Liver (tissue), 9 donors: ENCODE data around the gene BAHD1. TPM values are rescaled to one million over a fixed set of nuclear protein-coding genes. Genes with fewer than 3 reads are reported as not detected.

ENCODE experiments used
- DNase-seq: peaks from one replicate; pipeline ENCODE4 v3.0.0-alpha.2; 2017; ENCODE audit warnings: low spot score
- H3K27ac ChIP-seq, 2 donors: one replicate each; pipeline ENCODE4 v1.7.0; 2013; ENCODE audit warnings: inconsistent platforms in 2 of 2, low read length in 2 of 2, control low read depth in 1 of 2, low read depth in 1 of 2, mild to moderate bottlenecking in 1 of 2
- H3K27me3 ChIP-seq, 4 donors: one replicate each; pipeline versions ENCODE4 v1.6.1 to v1.7.0; 2013; ENCODE audit warnings: low read length in 3 of 4, inconsistent platforms in 1 of 4, mild to moderate bottlenecking in 1 of 4, moderate library complexity in 1 of 4; ENCODE audit not compliant: control insufficient read depth in 4 of 4, insufficient read depth in 4 of 4
- H3K36me3 ChIP-seq, 4 donors: one replicate each; pipeline versions ENCODE4 v1.6.1 to v1.7.0; 2013; ENCODE audit warnings: low read length in 3 of 4, mild to moderate bottlenecking in 3 of 4, low read depth in 1 of 4, moderate library complexity in 1 of 4; ENCODE audit not compliant: control insufficient read depth in 4 of 4, insufficient read depth in 3 of 4
- H3K4me1 ChIP-seq, 4 donors: one replicate each; pipeline versions ENCODE4 v1.6.1 to v1.7.0; 2013; ENCODE audit warnings: low read length in 3 of 4, mild to moderate bottlenecking in 3 of 4, moderate library complexity in 1 of 4; ENCODE audit not compliant: control insufficient read depth in 4 of 4, insufficient read depth in 4 of 4
- H3K4me3 ChIP-seq, 3 donors: one replicate each; pipeline versions ENCODE4 v1.6.1 to v1.7.0; 2013; ENCODE audit warnings: low read length in 3 of 3, control low read depth in 1 of 3, low read depth in 1 of 3, mild to moderate bottlenecking in 1 of 3
- H3K9ac ChIP-seq, 2 donors: one replicate each; pipeline ENCODE4 v1.7.0; 2013; ENCODE audit warnings: low read length in 2 of 2, mild to moderate bottlenecking in 2 of 2, moderate library complexity in 2 of 2, control low read depth in 1 of 2, low read depth in 1 of 2
- H3K9me3 ChIP-seq, 4 donors: one replicate each; pipeline versions ENCODE4 v1.6.1 to v1.7.0; 2013; ENCODE audit warnings: low read length in 3 of 4; ENCODE audit not compliant: control insufficient read depth in 4 of 4
- EGR1 ChIP-seq, 2 donors: IDR thresholded peaks; 2 replicates each; pipeline ENCODE4 v1.6.1; 2016 to 2018; ENCODE audit warnings: antibody characterized with exemption in 2 of 2, low read depth in 2 of 2
- GABPA ChIP-seq, 2 donors: IDR thresholded peaks in 1 of 2; conservative IDR thresholded peaks in 1 of 2; 2 replicates each; pipeline ENCODE4 v1.6.1; 2016; ENCODE audit warnings: antibody characterized with exemption in 2 of 2, mild to moderate bottlenecking in 1 of 2, moderate library complexity in 1 of 2
- HNF4A ChIP-seq, 2 donors: conservative IDR thresholded peaks; 2 replicates each; pipeline ENCODE4 v1.6.1; 2016; ENCODE audit warnings: antibody characterized with exemption in 2 of 2, mild to moderate bottlenecking in 2 of 2
- HNF4G ChIP-seq: IDR thresholded peaks from 2 replicates; pipeline ENCODE4 v1.6.1; 2016; ENCODE audit warnings: antibody characterized with exemption
- NR2F2 ChIP-seq: IDR thresholded peaks from 2 replicates; pipeline ENCODE4 v1.6.1; 2016; ENCODE audit warnings: antibody characterized with exemption
- RXRA ChIP-seq, 2 donors: IDR thresholded peaks; 2 replicates each; pipeline ENCODE4 v1.6.1; 2017 to 2018; ENCODE audit warnings: antibody characterized with exemption in 2 of 2, mild to moderate bottlenecking in 1 of 2
- SP1 ChIP-seq: IDR thresholded peaks from 2 replicates; pipeline ENCODE4 v1.6.1; 2018; ENCODE audit warnings: antibody characterized with exemption, mild to moderate bottlenecking
- YY1 ChIP-seq: IDR thresholded peaks from 2 replicates; pipeline ENCODE4 v1.6.1; 2016; ENCODE audit warnings: antibody characterized with exemption, mild to moderate bottlenecking
- WGBS: extraction: QIAGEN DNeasy Blood & Tissue Kit; methylation state at CpG from one replicate; pipeline ENCODE4 v1.1.7; 2013; 5-methylcytosine and 5-hydroxymethylcytosine counted together
- polyA plus RNA-seq, 2 donors: library from polyadenylated mRNA; stranded (reverse) in 1 of 2; unstranded in 1 of 2; fragments of 200-250 nt in 1 of 2; fragments of >200 nt in 1 of 2; fragmentation: Nextera tagmentation in 1 of 2; extraction: Ambion mirVana in 1 of 2; gene quantifications; one replicate each; pipeline versions ENCODE4 v1.2.1 to v1.2.3, GENCODE V29; 2013 to 2015
- total RNA-seq, 2 donors: library from RNA; depleted of rRNA; stranded (reverse); fragments of >200 nt; gene quantifications; one replicate each; pipeline ENCODE4 v1.2.3, GENCODE V29; 2014
- TF ChIP-seq, protein P1 (sequence below): fragments of 150-350 bp; IDR thresholded peaks from 2 replicates; pipeline ENCODE4 v1.5.1; 2017; ENCODE audit warnings: improper control_type of control experiment, low read depth, low read length; ENCODE audit not compliant: missing input control
- TF ChIP-seq, protein P2 (sequence below): IDR thresholded peaks from 2 replicates; pipeline ENCODE4 v1.6.1; 2016; ENCODE audit warnings: antibody characterized with exemption, mild to moderate bottlenecking
- donor health status: healthy.
- donor health status: healthy.
- donor health status: healthy.
- donor health status: healthy.
- donor health status: healthy.

The BAHD1 gene
- total and polyA plus RNA-seq, 4 donors, result 1.8 to 8.7 (median 6.6) TPM

DNA sequence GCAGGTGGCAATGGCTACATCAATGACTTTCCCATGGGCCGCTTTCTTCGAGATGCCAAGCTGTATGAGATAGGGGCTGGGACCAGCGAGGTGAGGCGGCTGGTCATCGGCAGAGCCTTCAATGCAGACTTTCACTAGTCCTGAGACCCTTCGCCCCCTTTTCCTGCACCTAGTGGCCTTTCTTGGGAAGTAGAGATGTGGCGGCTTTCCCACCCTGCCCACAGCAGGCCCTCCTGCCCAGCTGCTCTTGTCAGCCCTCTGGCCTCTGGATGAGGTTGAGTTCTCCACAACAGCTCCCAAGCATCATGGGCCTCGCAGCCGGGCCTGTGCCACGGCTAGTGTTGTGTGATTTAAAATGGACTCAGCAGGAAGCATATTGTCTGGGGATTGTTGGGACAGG is 22.6 kb upstream of the BAHD1 start:
- 95% methylated on average over 10 of the region's 10 CpGs for WGBS

DNA sequence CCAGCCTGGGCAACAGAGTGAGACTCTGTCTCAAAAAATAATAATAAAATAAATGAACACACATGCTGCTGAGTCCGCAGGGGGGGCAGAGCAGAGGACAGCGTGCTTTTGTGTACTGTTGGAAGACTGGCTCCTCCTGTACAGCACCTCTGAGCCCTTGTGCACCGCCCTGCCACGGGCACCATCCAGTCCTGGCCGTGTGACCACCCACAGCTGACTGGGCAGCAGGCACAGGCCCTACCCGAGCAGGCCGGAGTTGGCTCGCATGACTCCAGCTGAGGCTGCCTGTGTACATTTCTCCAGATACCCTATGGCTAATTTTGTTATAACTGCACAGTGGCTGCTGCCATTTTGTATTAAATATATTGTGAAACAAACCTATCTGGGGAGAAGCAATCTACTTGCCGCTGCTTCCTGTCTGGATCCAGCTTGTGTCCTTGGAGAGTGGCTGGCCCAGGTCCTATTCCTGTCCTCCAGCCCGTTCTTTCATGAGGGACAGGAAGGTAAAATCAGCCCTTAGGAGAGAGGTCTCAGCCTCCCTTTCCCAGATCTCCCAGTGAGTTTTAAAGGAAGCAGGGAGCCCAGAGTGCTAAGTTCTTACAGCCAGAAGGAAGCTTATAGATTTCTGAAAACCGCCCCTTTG is 20.6 kb upstream of the BAHD1 start:
- TF ChIP-seq, protein P1, sequence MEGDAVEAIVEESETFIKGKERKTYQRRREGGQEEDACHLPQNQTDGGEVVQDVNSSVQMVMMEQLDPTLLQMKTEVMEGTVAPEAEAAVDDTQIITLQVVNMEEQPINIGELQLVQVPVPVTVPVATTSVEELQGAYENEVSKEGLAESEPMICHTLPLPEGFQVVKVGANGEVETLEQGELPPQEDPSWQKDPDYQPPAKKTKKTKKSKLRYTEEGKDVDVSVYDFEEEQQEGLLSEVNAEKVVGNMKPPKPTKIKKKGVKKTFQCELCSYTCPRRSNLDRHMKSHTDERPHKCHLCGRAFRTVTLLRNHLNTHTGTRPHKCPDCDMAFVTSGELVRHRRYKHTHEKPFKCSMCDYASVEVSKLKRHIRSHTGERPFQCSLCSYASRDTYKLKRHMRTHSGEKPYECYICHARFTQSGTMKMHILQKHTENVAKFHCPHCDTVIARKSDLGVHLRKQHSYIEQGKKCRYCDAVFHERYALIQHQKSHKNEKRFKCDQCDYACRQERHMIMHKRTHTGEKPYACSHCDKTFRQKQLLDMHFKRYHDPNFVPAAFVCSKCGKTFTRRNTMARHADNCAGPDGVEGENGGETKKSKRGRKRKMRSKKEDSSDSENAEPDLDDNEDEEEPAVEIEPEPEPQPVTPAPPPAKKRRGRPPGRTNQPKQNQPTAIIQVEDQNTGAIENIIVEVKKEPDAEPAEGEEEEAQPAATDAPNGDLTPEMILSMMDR, result no peak
- TF ChIP-seq NR2F2 (no peak), EGR1 (IDR thresholded peaks at IDR 0.05; ENCODE audit: low read depth in 2 of 2) (no peak), YY1 (peak; percentile 33), GABPA (IDR thresholded peaks at IDR 0.05 in 1 of 2, conservative IDR thresholded peaks at IDR 0.05 in 1 of 2) (no peak), RXRA (IDR thresholded peaks at IDR 0.05) (no peak)
- TF ChIP-seq, protein P2, sequence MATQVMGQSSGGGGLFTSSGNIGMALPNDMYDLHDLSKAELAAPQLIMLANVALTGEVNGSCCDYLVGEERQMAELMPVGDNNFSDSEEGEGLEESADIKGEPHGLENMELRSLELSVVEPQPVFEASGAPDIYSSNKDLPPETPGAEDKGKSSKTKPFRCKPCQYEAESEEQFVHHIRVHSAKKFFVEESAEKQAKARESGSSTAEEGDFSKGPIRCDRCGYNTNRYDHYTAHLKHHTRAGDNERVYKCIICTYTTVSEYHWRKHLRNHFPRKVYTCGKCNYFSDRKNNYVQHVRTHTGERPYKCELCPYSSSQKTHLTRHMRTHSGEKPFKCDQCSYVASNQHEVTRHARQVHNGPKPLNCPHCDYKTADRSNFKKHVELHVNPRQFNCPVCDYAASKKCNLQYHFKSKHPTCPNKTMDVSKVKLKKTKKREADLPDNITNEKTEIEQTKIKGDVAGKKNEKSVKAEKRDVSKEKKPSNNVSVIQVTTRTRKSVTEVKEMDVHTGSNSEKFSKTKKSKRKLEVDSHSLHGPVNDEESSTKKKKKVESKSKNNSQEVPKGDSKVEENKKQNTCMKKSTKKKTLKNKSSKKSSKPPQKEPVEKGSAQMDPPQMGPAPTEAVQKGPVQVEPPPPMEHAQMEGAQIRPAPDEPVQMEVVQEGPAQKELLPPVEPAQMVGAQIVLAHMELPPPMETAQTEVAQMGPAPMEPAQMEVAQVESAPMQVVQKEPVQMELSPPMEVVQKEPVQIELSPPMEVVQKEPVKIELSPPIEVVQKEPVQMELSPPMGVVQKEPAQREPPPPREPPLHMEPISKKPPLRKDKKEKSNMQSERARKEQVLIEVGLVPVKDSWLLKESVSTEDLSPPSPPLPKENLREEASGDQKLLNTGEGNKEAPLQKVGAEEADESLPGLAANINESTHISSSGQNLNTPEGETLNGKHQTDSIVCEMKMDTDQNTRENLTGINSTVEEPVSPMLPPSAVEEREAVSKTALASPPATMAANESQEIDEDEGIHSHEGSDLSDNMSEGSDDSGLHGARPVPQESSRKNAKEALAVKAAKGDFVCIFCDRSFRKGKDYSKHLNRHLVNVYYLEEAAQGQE, result no peak
- Histone ChIP-seq H3K36me3 (peaks cover 3 to 27% (median 12%) of the 10 kb centered on the region in 4 donors), H3K27ac (no peak overlapping the region), H3K4me3 (no peak overlapping the region), H3K9ac (no peak overlapping the region), H3K9me3 (no peaks in the 10 kb centered on the region), H3K4me1 (peaks cover 7 to 24% (median 21%) of the 10 kb centered on the region in 4 donors), H3K27me3 (no peaks in the 10 kb centered on the region)
- WGBS, result 63% methylated on average over 11 of the region's 11 CpGs
- DNase-seq, result no peak

More for the DNA sequence above, 22.6 kb upstream of the BAHD1 start:
- H3K27ac ChIP-seq, result no peak overlapping the region
- no peaks in the 10 kb centered on the region for H3K9me3 ChIP-seq
- no peaks in the 10 kb centered on the region for H3K27me3 ChIP-seq
- peaks cover 12 to 40% (median 25%) of the 10 kb centered on the region in 4 donors for H3K36me3 ChIP-seq
- TF ChIP-seq YY1 (no peak), HNF4A (conservative IDR thresholded peaks at IDR 0.05) (no peak)
- no peak overlapping the region for H3K4me3 ChIP-seq
- DNase-seq, result no peak
- H3K9ac ChIP-seq, result no peak overlapping the region
- peaks cover 9 to 25% (median 24%) of the 10 kb centered on the region in 4 donors for H3K4me1 ChIP-seq

DNA sequence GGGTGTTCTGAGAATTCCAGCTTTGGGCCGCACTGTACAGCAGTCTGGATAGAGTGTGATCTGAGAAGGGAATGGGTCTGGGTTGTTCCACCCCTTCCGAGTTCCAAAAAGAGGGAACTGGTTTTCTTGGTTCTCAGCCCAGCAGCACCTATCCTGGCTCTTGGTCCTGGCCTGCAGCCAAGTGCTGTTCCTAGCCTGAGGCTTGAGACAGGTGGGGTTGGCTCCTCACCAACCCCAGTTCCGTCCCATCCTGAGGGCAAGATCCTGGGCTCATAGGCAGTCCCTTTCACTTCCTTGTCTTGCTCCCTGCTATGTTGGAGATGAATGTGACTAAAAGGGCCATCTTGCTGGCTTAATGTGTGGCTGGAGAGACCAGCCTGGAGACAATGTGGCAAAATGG is 20.0 kb upstream of the BAHD1 start:
- TF ChIP-seq SP1 (no peak), NR2F2 (no peak), YY1 (peak; percentile 19), HNF4G (no peak), HNF4A (conservative IDR thresholded peaks at IDR 0.05) (no peak)
- 16% methylated on average over 3 of the region's 3 CpGs for WGBS
- Histone ChIP-seq H3K27ac (no peak overlapping the region), H3K9me3 (no peaks in the 10 kb centered on the region), H3K4me3 (no peak overlapping the region), H3K27me3 (no peaks in the 10 kb centered on the region), H3K4me1 (peaks cover 7 to 24% (median 21%) of the 10 kb centered on the region in 4 donors), H3K9ac (no peak overlapping the region), H3K36me3 (peaks cover 1 to 21% (median 6%) of the 10 kb centered on the region in 4 donors)
- no peak for DNase-seq
